ENCODE measurements around the gene RFXAP.

The RFXAP gene

DNA sequence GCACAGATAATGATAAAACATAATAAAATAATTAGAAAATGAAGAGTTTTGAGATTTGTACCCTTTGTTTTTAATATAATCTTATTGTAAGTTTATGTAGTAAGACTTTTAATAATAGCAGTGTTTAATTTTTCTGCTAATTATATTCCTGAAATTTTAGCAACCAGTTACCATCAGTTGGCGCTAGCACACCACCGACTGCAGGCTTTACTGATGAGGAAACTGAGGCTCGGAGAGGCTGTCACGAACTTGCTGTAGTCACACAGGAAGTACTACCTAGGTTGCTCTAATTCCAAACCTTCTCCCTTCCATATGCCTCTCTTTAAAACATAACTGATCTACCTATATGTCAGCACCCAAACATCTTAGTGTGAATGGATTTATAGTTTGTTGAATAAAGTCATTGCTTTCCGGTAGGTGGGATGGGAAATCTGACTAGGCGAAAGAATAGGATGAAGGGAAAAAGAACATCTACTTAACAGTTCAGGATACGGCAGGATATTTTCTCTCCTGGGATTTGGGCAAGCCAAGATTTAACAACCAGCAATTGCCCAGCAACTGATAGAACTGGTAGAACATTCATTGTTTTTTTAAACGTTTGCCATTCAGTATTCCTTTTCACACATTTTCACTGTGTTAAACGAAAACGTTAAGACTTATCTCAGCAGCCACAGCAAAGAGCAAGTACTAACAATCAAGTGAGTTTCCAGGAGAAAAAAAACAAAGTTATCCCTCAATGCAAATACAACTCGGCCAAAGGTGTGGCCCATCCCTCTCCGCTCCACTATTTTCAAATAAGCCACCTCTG lies 822 bp upstream of the RFXAP start:
- DNase-seq (ENCODE audit: low read depth in 2 of 2), result no peak

DNA sequence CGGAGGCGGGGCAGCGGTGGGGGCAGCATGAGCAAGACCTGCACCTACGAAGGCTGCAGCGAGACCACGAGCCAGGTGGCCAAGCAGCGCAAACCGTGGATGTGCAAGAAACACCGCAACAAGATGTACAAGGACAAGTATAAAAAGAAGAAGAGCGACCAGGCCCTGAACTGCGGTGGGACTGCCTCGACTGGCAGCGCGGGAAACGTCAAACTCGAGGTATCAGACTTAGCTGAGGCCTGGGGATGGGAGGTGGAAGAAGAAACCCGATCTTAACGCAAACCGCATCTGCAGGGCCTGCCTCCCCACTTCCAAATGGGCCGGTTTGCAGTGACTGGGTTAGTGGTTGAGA lies 693 bp downstream of the RFXAP start:
- peak; percentile 1 to 2 for DNase-seq (ENCODE audit: low read depth in 2 of 2)

DNA sequence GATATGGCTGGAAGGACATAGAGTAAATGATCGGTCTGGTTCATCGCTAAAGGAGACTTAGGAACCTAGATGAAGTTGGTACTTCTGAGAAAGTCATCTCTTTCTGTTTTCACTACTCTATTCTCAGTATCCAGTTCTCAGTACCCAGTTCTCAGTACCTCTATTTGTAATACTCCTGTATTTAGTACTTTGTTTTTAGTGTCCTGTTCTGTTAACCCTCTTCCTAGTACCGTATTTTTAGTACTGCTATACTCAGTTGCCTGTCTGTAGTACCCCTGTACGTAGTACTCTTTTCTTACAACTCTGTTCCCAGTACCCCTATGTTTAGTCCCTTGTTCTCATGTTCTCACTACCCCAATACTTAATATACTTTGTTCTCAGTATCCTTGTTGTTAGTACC lies 1.2 kb downstream of the RFXAP start:
- no peak for DNase-seq (ENCODE audit: low read depth in 2 of 2)

DNA sequence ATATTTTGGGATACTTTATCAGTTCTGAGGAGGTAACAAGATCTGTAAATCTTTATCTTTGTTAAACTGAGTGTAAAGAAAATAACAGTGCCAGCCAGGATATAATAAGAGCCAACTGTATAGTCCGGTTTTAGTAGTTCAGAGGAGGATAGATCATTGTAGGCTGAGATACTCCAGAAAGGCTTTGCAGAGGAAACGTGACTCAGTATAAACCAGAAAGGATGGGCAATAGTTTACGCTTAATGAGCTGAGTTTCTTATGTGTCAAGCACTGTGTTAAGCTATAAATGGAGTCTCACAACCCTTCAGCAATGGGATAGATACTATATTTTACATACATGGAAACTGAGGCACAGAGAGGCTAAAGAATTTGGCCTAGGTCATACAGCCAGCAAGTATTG lies 3.8 kb downstream of the RFXAP start:
- DNase-seq (ENCODE audit: low read depth in 2 of 2), result no peak

DNA sequence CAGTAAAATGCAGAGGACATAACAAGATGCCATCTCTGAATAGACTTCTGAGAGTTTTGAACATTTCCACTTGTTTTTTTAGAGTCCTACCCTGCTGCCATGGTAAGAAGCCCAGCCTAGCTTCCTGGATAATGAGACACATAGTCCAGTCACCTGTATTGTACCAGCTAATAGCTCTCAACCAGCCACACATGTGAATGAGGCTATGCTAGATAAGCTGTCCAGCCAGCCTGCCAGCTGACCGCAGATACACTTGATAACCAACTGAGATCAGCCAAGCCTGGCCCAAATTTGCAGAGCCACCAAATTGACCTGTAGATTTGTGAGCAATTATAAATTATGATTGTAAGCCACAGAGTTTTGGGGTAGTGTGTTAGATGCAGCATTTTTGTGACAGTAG lies 10.7 kb downstream of the RFXAP start:
- DNase-seq (ENCODE audit: low read depth in 2 of 2), result no peak

DNA sequence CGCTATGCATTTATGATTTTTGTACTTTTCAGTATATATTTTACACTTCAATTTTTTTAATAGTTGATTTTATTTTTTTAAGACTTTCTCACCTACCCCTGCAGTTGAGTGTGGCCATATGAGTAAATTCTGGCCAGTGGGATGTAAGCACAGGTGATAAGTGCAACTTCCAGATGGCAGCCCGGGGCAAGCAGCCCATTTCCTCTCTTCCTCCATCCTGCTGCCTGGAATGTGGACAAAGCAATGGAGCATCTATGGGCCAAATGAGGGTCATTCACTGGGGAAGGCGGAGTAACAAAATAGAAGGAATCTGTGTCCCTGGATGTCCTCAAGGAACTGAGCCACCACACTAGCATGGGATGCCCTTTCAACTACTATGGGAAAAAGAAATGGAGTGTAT lies 12.3 kb downstream of the RFXAP start:
- no peak for DNase-seq (ENCODE audit: low read depth in 2 of 2)

DNA sequence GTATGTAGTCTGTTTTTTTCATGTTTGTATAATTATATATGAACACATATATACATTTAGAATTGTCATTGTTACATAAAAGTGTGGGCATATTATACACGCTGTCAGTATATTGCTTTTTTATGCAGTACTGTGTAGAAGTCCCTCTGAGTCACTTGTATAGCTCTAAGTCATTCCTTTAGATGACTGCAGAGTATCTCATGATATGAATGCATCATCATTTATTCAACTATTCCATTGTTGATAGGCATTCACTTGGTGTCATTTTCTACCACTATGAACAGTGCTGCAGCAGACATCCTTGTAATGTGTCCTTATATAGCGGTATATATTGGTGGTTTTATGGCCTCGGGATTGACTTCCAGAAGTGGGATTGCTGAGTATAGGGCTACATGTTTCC lies 15.3 kb downstream of the RFXAP start:
- DNase-seq (ENCODE audit: low read depth in 2 of 2), result no peak

DNA sequence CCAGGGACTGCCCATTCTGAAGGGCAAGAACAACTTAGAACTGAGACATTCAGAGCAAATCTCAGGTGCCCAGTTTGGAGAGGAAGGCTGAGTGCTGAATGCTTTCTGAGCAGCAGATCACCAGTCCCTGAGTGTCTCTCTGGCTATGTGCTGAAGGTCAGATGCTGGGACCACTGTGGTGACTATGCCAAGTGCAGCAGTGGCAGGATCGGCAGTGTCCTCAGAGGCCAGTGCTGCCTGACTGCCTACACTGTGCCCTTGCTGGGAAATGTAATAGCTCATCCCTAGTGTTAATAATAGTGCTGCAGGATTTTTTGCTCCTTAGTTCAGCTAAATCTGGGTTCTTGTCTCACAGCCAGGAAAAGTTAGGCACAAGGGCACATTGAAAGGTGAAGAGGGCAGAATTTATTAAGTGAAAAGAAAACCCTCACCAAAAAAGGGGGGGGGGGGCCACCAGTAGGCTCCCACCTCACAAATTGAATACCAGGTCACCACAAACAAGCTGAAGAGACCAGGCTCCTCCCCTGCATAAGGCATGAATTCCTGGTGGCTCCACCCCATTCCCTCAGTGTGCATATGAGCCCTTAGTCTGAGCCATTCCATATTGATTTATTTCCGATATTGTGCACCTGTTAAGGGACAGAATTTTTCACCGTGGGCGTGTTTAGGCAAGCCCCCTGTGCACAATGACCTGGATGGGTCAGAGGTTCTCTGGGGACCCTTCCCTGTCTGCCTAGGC lies 18.5 kb downstream of the RFXAP start:
- DNase-seq (ENCODE audit: low read depth in 2 of 2), result no peak

DNA sequence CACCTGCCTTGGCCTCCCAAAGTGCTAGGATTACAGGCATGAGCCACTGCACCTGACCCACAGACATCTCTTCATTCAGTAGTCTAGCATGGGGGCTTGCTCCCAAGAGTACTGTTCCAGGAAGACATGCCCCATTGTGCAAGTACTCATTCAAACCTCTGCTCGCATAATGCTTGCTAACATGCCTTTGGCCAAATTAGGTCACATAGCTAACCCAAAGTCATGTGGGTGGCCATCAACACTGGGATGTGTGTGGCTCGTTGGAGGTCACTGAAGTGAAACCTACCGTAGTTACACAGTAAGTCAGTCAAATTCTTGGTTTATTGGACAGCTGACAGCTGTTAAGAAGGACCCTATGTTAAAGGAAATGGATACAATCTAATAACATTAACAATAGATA lies 20.3 kb downstream of the RFXAP start:
- DNase-seq (ENCODE audit: low read depth in 2 of 2), result no peak

DNA sequence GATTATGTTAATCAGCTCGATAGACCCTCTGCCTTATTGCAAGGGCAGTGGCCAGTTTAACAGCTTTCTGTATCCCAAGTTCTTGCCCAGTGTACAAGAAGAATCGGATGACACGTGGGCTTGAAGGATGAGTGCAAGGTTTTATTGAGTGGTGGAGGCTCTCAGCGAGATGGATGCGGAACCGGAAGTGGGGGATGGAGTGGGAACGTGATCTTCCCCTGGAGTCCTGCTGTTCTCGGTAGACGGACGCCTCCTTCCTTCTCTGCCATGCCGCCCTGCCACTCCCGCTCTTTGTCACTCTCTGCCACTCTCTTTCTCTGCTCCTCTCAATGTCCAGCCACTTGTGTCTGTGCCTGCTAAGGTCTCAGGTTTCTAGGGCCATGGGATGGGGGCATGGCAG lies 21.0 kb downstream of the RFXAP start:
- no peak for DNase-seq (ENCODE audit: low read depth in 2 of 2)

DNA sequence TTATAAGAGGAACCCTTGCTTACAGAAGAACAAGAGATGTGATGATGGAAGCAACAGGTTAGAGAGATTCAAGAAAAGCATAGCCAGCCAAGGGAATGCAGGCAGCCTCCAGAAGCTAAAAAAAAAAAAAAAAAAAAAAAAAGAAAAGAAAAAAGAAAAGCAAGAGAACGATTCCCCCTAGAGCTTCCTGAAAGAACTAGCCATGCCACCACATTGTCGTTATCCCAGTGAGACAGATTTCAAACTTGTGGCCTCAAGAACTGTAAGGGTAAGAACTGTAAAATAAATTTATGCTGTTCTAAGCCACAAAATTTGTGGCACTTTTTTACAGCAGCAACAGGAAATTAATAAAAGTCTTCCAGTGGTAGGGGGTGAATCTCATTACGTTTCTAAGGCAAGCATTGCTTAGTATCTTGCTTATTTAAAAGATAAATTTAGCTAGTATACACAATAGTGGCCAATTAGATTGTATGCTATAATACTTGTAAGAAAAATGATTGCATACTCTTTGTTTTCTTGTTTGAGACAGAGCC lies 21.8 kb downstream of the RFXAP start:
- DNase-seq (ENCODE audit: low read depth in 2 of 2), result no peak

DNA sequence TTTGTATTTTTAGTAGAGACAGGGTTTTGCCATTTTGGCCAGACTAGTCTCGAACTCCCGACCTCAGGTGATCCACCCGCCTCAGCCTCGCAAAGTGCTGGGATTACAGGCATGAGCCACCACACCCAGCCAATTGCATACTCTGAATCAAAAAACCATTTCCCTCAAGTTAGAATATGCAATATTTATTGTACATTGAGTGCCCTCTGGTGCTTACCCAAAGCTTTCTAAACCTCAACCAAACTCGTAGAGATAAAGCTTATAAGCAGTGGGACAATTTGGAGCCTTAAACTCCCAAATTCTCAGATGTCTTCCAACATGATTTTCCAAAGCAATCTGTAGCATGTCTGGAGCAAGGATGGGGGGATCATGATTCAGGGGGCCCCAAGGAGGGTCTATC lies 22.4 kb downstream of the RFXAP start:
- no peak for DNase-seq (ENCODE audit: low read depth in 2 of 2)

DNA sequence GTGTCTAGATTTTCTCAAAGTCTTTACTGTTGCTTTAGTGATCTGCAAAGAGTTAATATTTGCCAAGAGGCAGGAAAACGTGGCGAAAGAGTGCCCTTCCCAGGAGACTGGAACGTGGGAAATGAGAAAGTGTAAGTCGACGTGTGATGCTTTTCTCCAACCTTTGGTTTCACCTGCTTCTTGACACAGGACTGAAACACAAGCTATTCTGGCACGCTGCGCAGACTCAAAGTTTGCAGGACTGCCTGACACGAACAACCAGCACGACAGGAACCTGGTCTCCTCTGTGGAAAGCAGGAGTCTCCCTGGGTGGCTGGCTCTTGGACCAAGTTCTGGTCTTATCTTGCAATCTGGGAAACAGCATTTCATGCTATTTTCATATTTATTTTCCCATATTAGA lies 28.6 kb downstream of the RFXAP start:
- DNase-seq (ENCODE audit: low read depth in 2 of 2), result no peak

DNA sequence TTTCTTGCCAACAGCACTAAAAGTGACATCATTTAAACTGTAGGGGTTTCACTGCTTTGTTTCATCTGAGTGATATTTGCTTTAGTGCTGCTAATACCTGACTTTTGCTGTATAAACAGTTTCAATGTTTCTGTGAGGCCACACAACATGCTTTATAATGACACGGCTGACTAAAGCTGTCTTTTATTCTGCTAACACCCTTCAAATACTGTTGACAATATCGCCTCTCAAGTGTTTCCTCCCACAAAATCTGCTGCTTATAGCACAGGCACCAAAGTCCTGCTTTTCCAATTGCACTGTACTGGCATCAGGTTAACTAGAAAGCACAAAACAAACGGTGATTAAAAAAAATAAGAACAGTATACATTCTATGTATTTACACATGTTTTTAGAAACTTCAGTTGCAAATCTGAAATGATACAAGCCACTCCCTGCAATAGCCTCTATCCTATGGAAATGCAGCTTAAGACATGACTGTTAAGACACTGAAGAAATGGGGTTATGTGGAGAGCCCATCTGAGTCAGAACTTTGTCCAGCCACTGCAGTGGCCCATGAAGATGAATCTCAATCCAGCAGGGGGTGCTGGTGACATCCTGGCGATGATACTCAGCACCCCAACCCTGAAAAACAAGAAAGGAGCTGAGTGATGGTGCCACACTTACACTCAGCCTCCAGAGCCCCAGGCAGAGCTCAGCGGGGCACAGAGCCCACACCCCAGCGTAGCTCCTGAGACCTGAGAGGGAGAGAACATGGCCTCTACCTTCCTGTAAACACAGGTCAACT lies 29.4 kb downstream of the RFXAP start:
- DNase-seq (ENCODE audit: low read depth in 2 of 2), result no peak

DNA sequence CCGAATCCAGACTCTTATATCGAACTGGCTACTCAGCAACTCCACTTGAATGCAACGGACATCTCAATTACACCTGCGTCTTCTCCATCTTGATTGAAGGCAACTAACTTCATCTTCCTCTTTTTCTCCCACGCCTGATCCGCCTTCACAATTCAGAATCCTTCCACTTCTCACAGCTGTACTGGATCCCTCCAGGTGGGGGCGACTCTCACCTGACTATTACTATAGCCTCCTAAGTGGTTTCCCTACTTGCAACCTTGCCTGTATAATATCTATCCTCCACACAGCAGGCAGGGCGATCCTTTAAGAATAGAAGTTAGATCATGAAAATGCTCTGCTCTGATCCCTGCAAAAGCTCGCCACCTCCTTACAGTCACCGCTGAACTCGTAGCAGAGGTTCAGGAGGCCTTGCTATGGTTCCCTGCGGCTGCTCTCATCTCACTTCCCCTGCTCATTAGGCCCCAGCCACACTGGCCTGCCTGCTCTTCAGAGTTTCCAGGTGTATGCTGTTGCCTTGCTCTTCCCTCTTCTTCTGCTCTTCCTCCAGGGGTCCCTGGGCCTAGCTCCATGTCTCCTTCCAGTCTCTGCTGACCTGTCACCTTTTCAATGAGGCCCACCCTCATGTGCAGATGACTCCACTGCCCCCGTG lies 31.9 kb downstream of the RFXAP start:
- no peak for DNase-seq (ENCODE audit: low read depth in 2 of 2)

DNA sequence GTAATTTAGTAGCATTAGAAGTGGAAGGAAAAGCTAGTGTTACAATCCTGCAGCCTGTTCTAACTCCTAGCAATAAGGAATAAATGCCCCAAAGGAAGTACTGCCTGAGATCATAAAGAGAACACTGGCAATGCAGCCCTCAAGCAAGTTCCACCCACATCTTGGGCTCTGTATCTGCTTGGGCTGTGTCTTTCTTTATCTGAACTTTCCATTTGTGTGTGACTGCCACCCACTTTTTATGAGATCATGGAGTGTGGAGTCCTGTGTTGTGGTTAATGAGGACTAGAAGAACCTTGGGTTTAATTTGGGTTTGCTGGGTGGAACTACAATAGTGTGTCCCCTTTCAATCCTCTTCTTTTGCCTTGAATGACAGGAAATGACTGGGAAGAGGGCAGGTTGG lies 38.2 kb downstream of the RFXAP start:
- no peak for DNase-seq (ENCODE audit: low read depth in 2 of 2)

DNA sequence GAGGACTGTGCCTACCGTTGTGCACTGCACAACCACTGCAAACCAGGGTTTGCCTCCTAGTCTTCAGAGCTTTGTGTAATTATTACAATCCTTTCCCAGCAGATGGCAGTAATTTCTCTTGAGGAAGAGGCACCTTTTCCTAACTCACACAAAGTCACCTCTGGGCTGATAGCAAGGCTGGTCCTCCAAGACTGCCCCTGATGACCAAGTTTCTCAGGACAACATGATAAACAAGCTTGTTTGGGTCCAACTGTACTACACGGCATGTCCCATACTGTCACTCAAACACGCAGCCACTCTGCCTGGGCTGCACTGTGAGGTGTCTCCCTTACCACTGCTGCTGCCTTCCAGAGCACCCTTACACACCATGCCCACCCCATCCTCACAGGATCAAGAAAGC lies 39.3 kb downstream of the RFXAP start:
- DNase-seq (ENCODE audit: low read depth in 2 of 2), result no peak

DNA sequence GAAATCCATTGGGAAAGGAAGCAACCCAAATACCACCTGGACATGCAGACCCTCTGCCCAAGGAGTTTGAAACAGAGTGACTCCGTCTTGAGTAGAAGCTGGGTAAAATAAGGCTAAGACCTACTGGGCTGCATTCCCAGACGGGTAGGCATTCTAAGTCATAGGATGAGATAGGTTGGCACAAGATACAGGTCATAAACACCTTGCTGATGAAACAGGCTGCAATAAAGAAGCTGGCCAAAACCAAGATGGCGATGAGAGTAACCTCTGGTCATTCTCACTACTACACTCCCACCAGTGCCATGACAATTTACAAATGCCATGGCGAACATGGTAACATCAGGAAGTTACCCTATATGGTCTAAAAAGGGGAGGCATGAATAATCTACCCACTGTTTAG lies 40.2 kb downstream of the RFXAP start:
- no peak for DNase-seq (ENCODE audit: low read depth in 2 of 2)

DNA sequence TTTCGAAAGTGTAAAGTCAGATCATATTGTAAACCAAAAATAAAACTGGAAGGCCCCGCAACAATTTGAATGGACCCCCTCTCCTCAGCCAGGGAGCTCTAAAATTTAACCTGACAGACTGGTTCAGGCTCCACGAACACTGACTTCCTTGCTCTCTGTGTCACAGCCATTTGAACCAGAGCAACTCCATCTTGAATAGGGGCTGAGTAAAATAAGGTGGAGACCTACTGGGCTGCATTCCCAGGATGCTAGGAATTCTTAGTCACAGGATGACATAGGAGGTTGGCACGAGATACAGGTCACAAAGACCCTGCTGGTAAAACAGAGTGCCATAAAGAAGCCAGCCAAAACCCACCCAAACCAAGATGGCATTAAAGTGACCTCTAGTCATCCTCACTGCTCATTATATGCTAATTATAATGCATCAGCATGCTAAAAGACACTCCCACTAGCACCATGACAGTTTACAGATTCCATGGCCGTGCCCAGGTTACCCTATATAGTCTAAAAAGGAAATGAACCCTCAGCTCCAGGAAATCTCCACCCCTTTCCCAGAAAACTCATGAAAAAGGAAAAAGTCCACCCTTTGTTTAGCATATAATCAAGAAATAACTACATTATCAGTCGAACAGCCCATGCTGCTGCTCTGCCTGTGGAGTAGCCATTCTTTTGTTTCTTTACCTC lies 43.1 kb downstream of the RFXAP start:
- no peak for DNase-seq (ENCODE audit: low read depth in 2 of 2)

DNA sequence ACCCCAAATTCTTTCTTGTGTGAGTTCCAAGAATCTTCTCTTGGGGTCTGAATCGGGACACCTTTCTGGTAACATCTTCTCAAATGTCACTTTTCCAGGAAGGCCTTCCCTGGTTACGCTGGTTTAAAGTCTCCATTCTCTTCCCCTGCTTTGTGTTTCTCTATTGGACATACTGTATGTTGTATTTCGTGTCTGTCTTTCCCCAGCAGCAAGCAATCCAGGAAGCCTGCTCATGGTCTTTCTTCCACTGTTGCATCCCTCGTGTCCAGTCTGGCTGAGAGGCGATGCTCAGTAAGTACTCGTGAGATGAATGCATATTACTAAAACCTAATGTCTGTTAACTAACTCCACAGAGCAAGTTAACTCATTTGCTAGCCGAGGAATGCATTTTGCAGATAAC lies 43.7 kb downstream of the RFXAP start:
- no peak for DNase-seq (ENCODE audit: low read depth in 2 of 2)

DNA sequence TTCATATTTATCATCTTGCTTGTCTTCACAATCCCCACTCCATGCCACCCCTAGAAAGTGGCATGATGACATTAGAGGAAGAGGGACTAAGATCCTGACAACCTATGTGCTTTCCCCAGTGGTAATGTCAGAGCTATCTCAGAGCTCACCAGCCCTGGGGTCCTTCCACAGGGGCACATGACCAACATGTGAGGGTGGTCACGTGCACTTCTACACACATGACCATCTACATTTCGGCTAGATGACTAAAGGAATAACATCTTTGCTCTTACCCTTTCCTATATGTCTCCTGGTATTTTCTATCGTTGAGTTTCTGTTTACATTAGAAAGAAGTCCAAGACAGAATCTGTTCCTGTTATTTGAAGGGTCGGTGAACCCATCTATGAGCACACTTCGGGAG lies 46.2 kb downstream of the RFXAP start:
- no peak for DNase-seq (ENCODE audit: low read depth in 2 of 2)

Measured in stimulated activated CD8-positive, alpha-beta memory T cell treated with anti-CD3 and anti-CD28 coated beads, Interleukin-7, amount 100 ng/mL, for 1 hour (primary cell).